IMR-90 (cell line): ENCODE measurements around the gene ADAP1.

ENCODE experiments used
- BHLHE40 ChIP-seq: fragments of 150-350 bp; IDR thresholded peaks from 2 replicates; pipeline ENCODE4 v1.6.1; 2016; ENCODE audit warnings: mild to moderate bottlenecking, low read depth, low read length
- CEBPB ChIP-seq: IDR thresholded peaks from 2 replicates; pipeline ENCODE4 v1.6.1; 2012; ENCODE audit warnings: low read depth, low read length, improper control_type of control experiment
- CHD1 ChIP-seq: IDR thresholded peaks from 2 replicates; pipeline ENCODE4 v1.6.1; 2012; ENCODE audit warnings: low read depth, low read length, improper control_type of control experiment
- MAFK ChIP-seq: IDR thresholded peaks from 2 replicates; pipeline ENCODE4 v1.6.1; 2012; ENCODE audit warnings: low read depth, low read length, improper control_type of control experiment
- NFE2L2 ChIP-seq: fragments of 150-350 bp; IDR thresholded peaks from 2 replicates; pipeline ENCODE4 v1.6.1; 2016; ENCODE audit warnings: low read depth, mild to moderate bottlenecking, low read length
- POLR2A ChIP-seq: IDR thresholded peaks from 2 replicates; pipeline ENCODE4 v1.6.1; 2012; ENCODE audit warnings: mild to moderate bottlenecking, low read depth, low read length
- RAD21 ChIP-seq: IDR thresholded peaks from 2 replicates; pipeline ENCODE4 v1.6.1; 2012; ENCODE audit warnings: low read length, improper control_type of control experiment
- RCOR1 ChIP-seq: IDR thresholded peaks from 2 replicates; pipeline ENCODE4 v1.6.1; 2012; ENCODE audit warnings: mild to moderate bottlenecking, low read length, improper control_type of control experiment; ENCODE audit not compliant: insufficient replicate concordance
- RFX5 ChIP-seq: IDR thresholded peaks from 2 replicates; pipeline ENCODE4 v1.8.0; 2012; ENCODE audit warnings: low read depth, mild to moderate bottlenecking, low read length, moderate library complexity
- SMC3 ChIP-seq: fragments of 150-350 bp; IDR thresholded peaks from 2 replicates; pipeline ENCODE4 v1.6.1; 2016; ENCODE audit warnings: low read depth, mild to moderate bottlenecking, antibody characterized with exemption, low read length, moderate library complexity
- TF ChIP-seq, protein P1 (sequence below): conservative IDR thresholded peaks from 2 replicates; pipeline ENCODE4 v1.5.1; 2012; ENCODE audit warnings: mild to moderate bottlenecking, low read depth, low read length, improper control_type of control experiment
- TF ChIP-seq, protein P2 (sequence below): fragments of 150-350 bp; IDR thresholded peaks from 2 replicates; pipeline ENCODE4 v1.6.1; 2017; ENCODE audit warnings: mild to moderate bottlenecking, antibody characterized with exemption, low read length, low read depth

DNA sequence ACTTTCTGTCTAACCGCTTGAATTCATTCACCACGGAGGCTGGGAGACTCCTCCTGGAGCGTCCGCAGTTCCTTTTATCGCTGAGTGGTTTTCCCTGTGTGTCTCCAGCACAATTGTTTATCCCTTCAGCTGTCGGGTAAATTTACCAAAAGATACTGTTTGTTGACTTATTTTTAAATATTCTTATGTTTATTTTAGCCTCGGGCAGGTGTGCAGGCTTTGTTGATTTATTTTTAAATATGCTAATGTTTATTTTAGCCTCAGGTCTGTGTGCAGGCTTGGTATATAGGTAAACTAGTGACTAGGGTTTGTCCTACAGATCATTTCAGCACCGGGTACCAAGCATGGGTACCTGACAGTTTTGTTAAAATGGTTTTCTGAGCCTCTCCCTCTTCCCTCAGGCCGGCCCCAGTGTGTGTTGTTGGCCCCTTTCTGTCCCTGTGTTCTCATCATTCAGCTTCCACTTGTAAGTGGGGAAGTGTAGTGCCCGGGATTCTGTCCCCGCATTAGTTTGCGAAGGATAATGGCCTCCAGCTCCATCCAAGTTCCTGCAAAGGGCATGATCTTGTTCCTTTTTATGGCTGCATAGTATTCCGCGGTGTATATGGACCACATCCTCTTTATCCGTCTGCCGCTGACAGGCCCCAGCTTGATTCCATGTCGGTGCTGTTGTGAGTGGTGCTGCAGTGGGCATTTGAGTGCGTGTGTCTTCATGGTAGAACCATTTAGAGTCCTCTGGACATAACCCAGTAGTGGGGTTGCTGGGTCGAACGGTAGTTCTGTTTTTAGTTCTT lies 72.8 kb downstream of the ADAP1 start:
- TF ChIP-seq, protein P1, sequence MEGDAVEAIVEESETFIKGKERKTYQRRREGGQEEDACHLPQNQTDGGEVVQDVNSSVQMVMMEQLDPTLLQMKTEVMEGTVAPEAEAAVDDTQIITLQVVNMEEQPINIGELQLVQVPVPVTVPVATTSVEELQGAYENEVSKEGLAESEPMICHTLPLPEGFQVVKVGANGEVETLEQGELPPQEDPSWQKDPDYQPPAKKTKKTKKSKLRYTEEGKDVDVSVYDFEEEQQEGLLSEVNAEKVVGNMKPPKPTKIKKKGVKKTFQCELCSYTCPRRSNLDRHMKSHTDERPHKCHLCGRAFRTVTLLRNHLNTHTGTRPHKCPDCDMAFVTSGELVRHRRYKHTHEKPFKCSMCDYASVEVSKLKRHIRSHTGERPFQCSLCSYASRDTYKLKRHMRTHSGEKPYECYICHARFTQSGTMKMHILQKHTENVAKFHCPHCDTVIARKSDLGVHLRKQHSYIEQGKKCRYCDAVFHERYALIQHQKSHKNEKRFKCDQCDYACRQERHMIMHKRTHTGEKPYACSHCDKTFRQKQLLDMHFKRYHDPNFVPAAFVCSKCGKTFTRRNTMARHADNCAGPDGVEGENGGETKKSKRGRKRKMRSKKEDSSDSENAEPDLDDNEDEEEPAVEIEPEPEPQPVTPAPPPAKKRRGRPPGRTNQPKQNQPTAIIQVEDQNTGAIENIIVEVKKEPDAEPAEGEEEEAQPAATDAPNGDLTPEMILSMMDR, result no peak
- no peak for TF ChIP-seq SMC3
- no peak for TF ChIP-seq RFX5
- TF ChIP-seq MAFK, result no peak
- TF ChIP-seq RAD21, result no peak
- no peak for TF ChIP-seq POLR2A
- TF ChIP-seq, protein P2, sequence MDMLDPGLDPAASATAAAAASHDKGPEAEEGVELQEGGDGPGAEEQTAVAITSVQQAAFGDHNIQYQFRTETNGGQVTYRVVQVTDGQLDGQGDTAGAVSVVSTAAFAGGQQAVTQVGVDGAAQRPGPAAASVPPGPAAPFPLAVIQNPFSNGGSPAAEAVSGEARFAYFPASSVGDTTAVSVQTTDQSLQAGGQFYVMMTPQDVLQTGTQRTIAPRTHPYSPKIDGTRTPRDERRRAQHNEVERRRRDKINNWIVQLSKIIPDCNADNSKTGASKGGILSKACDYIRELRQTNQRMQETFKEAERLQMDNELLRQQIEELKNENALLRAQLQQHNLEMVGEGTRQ, result no peak
- no peak for TF ChIP-seq CHD1
- TF ChIP-seq NFE2L2, result no peak
- TF ChIP-seq CEBPB, result no peak
- no peak for TF ChIP-seq RCOR1
- no peak for TF ChIP-seq BHLHE40
